Esophagus (tissue), 2 donors: Measurements from ENCODE around the gene C1orf21. TPM values are rescaled to one million over a fixed set of nuclear protein-coding genes. Genes with fewer than 3 reads are reported as not detected.

Experiments used
- H3K27ac ChIP-seq, 2 donors: one replicate each; pipeline ENCODE4 v1.5.1; 2013; ENCODE audit warnings: low read depth in 2 of 2, mild to moderate bottlenecking in 2 of 2, inconsistent platforms in 1 of 2, low read length in 1 of 2, moderate library complexity in 1 of 2
- H3K27me3 ChIP-seq, 2 donors: one replicate each; pipeline ENCODE4 v1.6.1; 2013; ENCODE audit warnings: low read length in 2 of 2, control low read depth in 1 of 2, mild to moderate bottlenecking in 1 of 2; ENCODE audit not compliant: insufficient read depth in 2 of 2, control insufficient read depth in 1 of 2
- H3K36me3 ChIP-seq, 2 donors: one replicate each; pipeline ENCODE4 v1.6.1; 2013; ENCODE audit warnings: low read length in 1 of 2; ENCODE audit not compliant: control insufficient read depth in 2 of 2, insufficient read depth in 2 of 2
- H3K4me1 ChIP-seq, 2 donors: one replicate each; pipeline ENCODE4 v1.6.1; 2013; ENCODE audit warnings: low read length in 1 of 2; ENCODE audit not compliant: control insufficient read depth in 2 of 2, insufficient read depth in 2 of 2
- H3K4me3 ChIP-seq, 2 donors: one replicate each; pipeline ENCODE4 v1.5.1; 2013; ENCODE audit warnings: low read length in 2 of 2, mild to moderate bottlenecking in 2 of 2, low read depth in 1 of 2, moderate library complexity in 1 of 2
- H3K9me3 ChIP-seq, 2 donors: one replicate each; pipeline ENCODE4 v1.6.1; 2013; ENCODE audit warnings: mild to moderate bottlenecking in 2 of 2, low read depth in 1 of 2, low read length in 1 of 2, moderate library complexity in 1 of 2; ENCODE audit not compliant: control insufficient read depth in 2 of 2, insufficient read depth in 1 of 2
- WGBS, 2 donors: extraction: QIAGEN DNeasy Blood & Tissue Kit; methylation state at CpG; one replicate each; pipeline ENCODE4 v1.1.7; 2013; 5-methylcytosine and 5-hydroxymethylcytosine counted together
- polyA plus RNA-seq, 2 donors: library from polyadenylated mRNA; stranded (reverse); fragments of 200-250 nt; gene quantifications; one replicate each; pipeline ENCODE4 v1.2.3, GENCODE V29; 2013
- donor health status: healthy with polysubstance abuse.
- donor health status: Bipolar disorder and iron deficiency.

Gene C1orf21
- polyA plus RNA-seq, 2 donors, result 26.8 to 29.7 TPM

DNA sequence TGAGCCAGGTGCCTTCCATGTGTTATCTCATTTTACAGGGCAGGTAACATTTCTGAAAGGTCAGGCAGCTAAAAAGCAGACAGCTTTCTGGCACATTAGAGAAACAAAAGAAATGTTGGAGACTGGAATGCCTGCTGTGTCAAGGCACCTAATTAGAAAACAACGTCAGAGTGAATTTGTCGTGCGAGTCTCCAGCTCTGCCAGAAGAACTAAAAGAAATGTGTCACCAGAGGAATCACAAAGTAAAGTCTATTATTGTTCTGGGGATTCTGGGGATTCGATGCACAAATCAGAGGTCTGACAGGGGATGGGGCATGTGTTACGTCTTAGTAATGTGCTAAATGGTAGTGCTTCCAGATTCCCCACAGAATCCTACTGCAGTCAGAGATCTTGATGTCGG lies 278.5 kb downstream of the C1orf21 start:
- Histone ChIP-seq H3K27ac (no peak overlapping the region), H3K9me3 (no peaks in the 10 kb centered on the region), H3K27me3 (no peaks in the 10 kb centered on the region), H3K36me3 (no peaks in the 10 kb centered on the region), H3K4me1 (no peaks in the 10 kb centered on the region), H3K4me3 (no peak overlapping the region)
- 83 to 85% methylated on average over 6 of the region's 6 CpGs for WGBS, 2 donors

DNA sequence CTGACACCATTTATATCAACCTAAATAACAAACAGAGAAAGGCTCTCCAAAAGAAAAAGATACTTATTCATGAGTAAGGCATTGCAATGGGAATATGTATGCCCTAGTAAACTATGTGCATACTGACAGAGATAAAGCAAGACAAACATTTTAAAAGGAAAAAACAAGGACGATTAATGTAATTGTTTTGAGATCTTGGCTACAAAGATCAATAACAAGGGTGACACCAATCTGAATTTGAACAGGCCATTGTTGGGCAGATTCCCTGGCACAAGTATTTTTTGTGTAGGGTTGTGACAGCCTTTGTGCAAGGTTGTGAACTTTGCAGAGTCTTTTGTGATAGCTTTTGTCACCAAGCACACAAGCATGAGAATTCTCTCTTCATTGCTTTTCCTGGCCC lies 282.6 kb downstream of the C1orf21 start:
- Histone ChIP-seq H3K36me3 (no peaks in the 10 kb centered on the region), H3K27me3 (no peaks in the 10 kb centered on the region), H3K4me1 (no peaks in the 10 kb centered on the region), H3K4me3 (no peak overlapping the region), H3K9me3 (no peaks in the 10 kb centered on the region), H3K27ac (no peak overlapping the region)
- WGBS, 2 donors, result 71 to 78% methylated on average over 1 of the region's 1 CpG

DNA sequence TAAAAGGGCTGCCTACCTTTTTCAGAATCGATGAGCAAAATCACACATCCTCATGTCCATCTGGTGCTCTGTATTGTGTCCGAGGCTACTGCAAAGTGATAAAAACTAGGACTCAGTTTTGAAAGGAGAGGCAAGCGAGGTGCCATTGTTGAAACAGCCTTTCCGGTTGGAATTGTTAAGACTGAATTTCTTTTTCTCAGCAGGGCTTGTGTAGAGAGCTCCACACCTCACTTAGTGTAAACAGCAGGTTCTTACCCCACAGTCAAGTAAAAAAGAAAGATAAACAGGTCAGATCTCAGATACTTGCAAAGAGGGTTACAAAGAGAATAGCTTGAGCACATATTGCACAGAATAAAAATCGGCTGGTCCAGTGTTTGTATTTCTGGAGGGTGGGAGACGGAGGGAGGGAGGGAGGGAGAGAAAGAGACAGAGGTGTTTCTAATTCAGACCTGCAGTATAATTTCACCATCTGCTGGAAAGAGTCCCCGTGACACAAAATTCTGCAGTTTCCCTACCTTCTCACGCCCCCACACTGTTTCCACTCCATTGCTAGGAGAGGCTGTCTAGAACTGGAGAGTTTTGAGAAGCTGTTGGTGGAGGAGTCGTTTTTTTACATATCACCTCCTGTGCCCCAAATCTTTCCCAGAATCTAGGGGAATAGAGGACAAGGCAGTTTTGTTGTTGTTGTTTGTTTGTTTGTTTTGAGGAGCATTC lies 285.3 kb downstream of the C1orf21 start:
- no peaks in the 10 kb centered on the region for H3K9me3 ChIP-seq

DNA sequence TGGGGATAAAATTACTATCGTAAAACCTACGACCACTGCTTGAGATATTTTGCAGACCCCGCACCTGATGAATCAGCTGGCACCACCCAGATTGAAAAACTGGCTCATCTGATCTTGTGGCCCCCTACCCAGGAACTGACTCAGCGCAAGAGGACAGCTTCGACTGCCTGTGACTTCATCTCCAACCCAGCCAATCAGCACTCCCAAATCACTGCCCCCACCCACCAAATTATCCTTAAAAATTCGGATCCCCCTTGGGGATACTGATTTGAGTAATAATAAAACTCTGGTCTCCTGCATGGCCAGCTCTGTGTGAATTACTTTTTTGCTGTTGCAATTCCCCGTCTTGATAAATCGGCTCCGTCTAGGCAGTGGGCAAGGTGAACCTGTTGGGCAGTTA lies 286.5 kb downstream of the C1orf21 start:
- Histone ChIP-seq H3K4me1 (no peaks in the 10 kb centered on the region), H3K27me3 (no peaks in the 10 kb centered on the region), H3K9me3 (no peaks in the 10 kb centered on the region), H3K4me3 (no peak overlapping the region), H3K27ac (no peak overlapping the region), H3K36me3 (no peaks in the 10 kb centered on the region)
- 82 to 85% methylated on average over 9 of the region's 9 CpGs for WGBS, 2 donors

More for the DNA sequence above, 285.3 kb downstream of the C1orf21 start:
- Histone ChIP-seq H3K4me3 (no peak overlapping the region), H3K4me1 (no peaks in the 10 kb centered on the region), H3K36me3 (no peaks in the 10 kb centered on the region), H3K27me3 (no peaks in the 10 kb centered on the region), H3K27ac (no peak overlapping the region)
- 60 to 71% methylated on average over 9 of the region's 9 CpGs for WGBS, 2 donors

DNA sequence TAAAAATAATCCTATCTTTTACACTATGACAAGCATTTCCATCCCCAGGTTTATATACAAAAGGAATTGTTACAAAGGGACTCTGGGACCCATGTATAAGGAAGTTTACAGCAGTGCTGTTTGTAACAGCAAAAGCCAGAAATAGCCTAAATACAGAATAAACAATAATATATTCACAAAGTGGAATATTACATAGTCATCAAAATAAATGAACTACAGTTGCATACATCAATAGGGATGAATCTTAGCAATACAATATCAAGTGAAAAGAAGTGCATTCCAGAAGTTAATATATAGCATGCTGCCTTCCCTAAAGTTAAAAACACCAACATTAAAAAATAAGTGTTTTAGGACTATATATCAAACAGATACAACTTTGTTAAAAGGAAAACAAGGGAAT lies 290.5 kb downstream of the C1orf21 start:
- no peaks in the 10 kb centered on the region for H3K36me3 ChIP-seq
- H3K27me3 ChIP-seq, result no peaks in the 10 kb centered on the region
- H3K27ac ChIP-seq, result no peak overlapping the region
- H3K4me3 ChIP-seq, result no peak overlapping the region
- H3K4me1 ChIP-seq, result no peaks in the 10 kb centered on the region
- H3K9me3 ChIP-seq, result no peaks in the 10 kb centered on the region
